ENCODE measurements around the gene EPB41L4B. TPM values are rescaled to one million over a fixed set of nuclear protein-coding genes. Genes with fewer than 3 reads are reported as not detected.

The EPB41L4B gene
- total and polyA plus RNA-seq, 4 donors = 6.0 to 14.5 (median 12.2) TPM

Small RNA genes lying within 50 kb of the gene (small RNA-seq; reads per million reads assigned to genes)
- not detected for gene RF00019 (ENCODE audit: low replicate concordance)
- not detected for gene RNU6-984P (ENCODE audit: low replicate concordance)

Other genes starting within 250 kb of the EPB41L4B start
- gene TMEM245, start 201.1 kb downstream of the EPB41L4B start, total RNA-seq = 100 to 1,000 TPM in 1 of 2 donors, 10 to 100 TPM in 1; 63.3 to 137 TPM
- 10 to 100 TPM; 15.0 to 20.8 TPM for gene TMEM245, start 201.1 kb downstream of the EPB41L4B start, polyA plus RNA-seq
- gene FRRS1L, start 153.8 kb downstream of the EPB41L4B start, total RNA-seq = 1 to 10 TPM in 1 of 2 donors, under 1 TPM in 1; 0.03 to 1.2 TPM
- gene FRRS1L, start 153.8 kb downstream of the EPB41L4B start, polyA plus RNA-seq = under 1 TPM in 1 of 2 donors, not detected in 1; under 0.01 TPM
- 10 to 100 TPM; 13.3 to 16.9 TPM for gene PTPN3, start 177.2 kb upstream of the EPB41L4B start, total RNA-seq
- 1 to 10 TPM; 5.7 to 9.1 TPM for gene PTPN3, start 177.2 kb upstream of the EPB41L4B start, polyA plus RNA-seq

All from lung (tissue), 5 donors.